HG02973 (cell line): ENCODE results near the gene TMEM231.
"Not testable (repeated sequence)": the region's sequence is repeated elsewhere in the genome, so short reads cannot be mapped to it uniquely, and the experiment has no call there.

ENCODE experiments used
- ATAC-seq: cut with Tn5 transposase; IDR thresholded peaks from one replicate; pipeline ENCODE4 v1.9.1; 2021; ENCODE audit warnings: moderate library complexity; ENCODE audit not compliant: unreplicated experiment

The TMEM231 gene

GRCh38 chr16:75555707-75556430 lies at the start of gene TMEM231:
TMEM231 (minus strand) TSS chr16:75556252; CDS start chr16:75556209, 43 bp downstream.
- ATAC-seq = peak; percentile 96

- no peak for ATAC-seq
Measured at GRCh38 chr16:75603241-75603640, 47.2 kb upstream of the TMEM231 start.

GRCh38 chr16:75599452-75600277 lies 43.6 kb upstream of the TMEM231 start:
- no peak for ATAC-seq

- no peak for ATAC-seq
Measured at GRCh38 chr16:75593825-75594820, 38.1 kb upstream of the TMEM231 start.

- ATAC-seq = no peak
Measured at GRCh38 chr16:75593308-75593707, 37.3 kb upstream of the TMEM231 start.

GRCh38 chr16:75591927-75592326 lies 35.9 kb upstream of the TMEM231 start:
- not testable (repeated sequence) for ATAC-seq

GRCh38 chr16:75590920-75591843 lies 35.1 kb upstream of the TMEM231 start:
- ATAC-seq = no peak

- no peak for ATAC-seq
Measured at GRCh38 chr16:75589306-75589705, 33.3 kb upstream of the TMEM231 start.

GRCh38 chr16:75588716-75589115 lies 32.7 kb upstream of the TMEM231 start:
- no peak for ATAC-seq

GRCh38 chr16:75584108-75584507 lies 28.1 kb upstream of the TMEM231 start:
- ATAC-seq = no peak

GRCh38 chr16:75579281-75579834 lies 23.3 kb upstream of the TMEM231 start:
- ATAC-seq = no peak

- ATAC-seq = no peak
Measured at GRCh38 chr16:75578725-75579124, 22.7 kb upstream of the TMEM231 start.

GRCh38 chr16:75578212-75578611 lies 22.2 kb upstream of the TMEM231 start:
- ATAC-seq = no peak

- ATAC-seq = peak; percentile 69
Measured at GRCh38 chr16:75576384-75576811, 20.3 kb upstream of the TMEM231 start.

- no peak for ATAC-seq
Measured at GRCh38 chr16:75575958-75576357, 19.9 kb upstream of the TMEM231 start.

GRCh38 chr16:75573955-75574354 lies 17.9 kb upstream of the TMEM231 start:
- no peak for ATAC-seq

GRCh38 chr16:75572864-75573542 lies 17.0 kb upstream of the TMEM231 start:
- ATAC-seq = no peak

- ATAC-seq = no peak
Measured at GRCh38 chr16:75570396-75571065, 14.5 kb upstream of the TMEM231 start.
